RWPE2 (cell line): ENCODE data around the gene MAPK1.
"Not testable (repeated sequence)": the region's sequence is repeated elsewhere in the genome, so short reads cannot be mapped to it uniquely, and the experiment has no call there.

Source experiments
- ATAC-seq: fragments of 200-7000 bp; cut with Tn5 transposase; 3 replicates; pipeline ENCODE4 v1.9.1; 2021; ENCODE audit warnings: low read depth
- DNase-seq: peaks from one replicate; pipeline ENCODE4 v3.0.0-alpha.2; 2020; ENCODE audit warnings: low spot score
- H3K27ac ChIP-seq: fragments of 450-650 bp; 2 replicates; pipeline ENCODE4 v1.5.1; 2017; ENCODE audit warnings: mild to moderate bottlenecking; ENCODE audit not compliant: poor library complexity, severe bottlenecking
- H3K27me3 ChIP-seq: fragments of 250-450 bp; sonication (Bioruptor Pico); 2 replicates; pipeline ENCODE4 v1.5.1; 2021; ENCODE audit warnings: mild to moderate bottlenecking, moderate library complexity; ENCODE audit not compliant: insufficient read depth, poor library complexity, severe bottlenecking
- H3K36me3 ChIP-seq: fragments of 250-450 bp; sonication (Bioruptor Pico); 2 replicates; pipeline ENCODE4 v1.5.1; 2020; ENCODE audit warnings: low read depth, mild to moderate bottlenecking, moderate library complexity
- H3K4me1 ChIP-seq: fragments of 250-450 bp; sonication (Bioruptor Pico); 2 replicates; pipeline ENCODE4 v1.5.1; 2021; ENCODE audit warnings: mild to moderate bottlenecking, moderate library complexity; ENCODE audit not compliant: insufficient read depth, poor library complexity, severe bottlenecking
- H3K4me3 ChIP-seq: fragments of 250-450 bp; sonication (Bioruptor Pico); 2 replicates; pipeline ENCODE4 v1.5.1; 2021; ENCODE audit warnings: mild to moderate bottlenecking, moderate library complexity; ENCODE audit not compliant: severe bottlenecking
- H3K9me3 ChIP-seq: fragments of 250-450 bp; sonication (Bioruptor Pico); 2 replicates; pipeline ENCODE4 v1.5.1; 2021; ENCODE audit warnings: mild to moderate bottlenecking, moderate library complexity; ENCODE audit not compliant: severe bottlenecking
- CTCF ChIP-seq: fragments of 450-650 bp; IDR thresholded peaks from one replicate; pipeline ENCODE4 v1.5.1; 2017; ENCODE audit warnings: mild to moderate bottlenecking, moderate library complexity; ENCODE audit not compliant: poor library complexity, severe bottlenecking

MAPK1 gene

GRCh38 chr22:21731503-21731902 lies 135.9 kb downstream of the MAPK1 start:
- H3K9me3 ChIP-seq, result no peaks in the 10 kb centered on the region
- no peak overlapping the region for H3K4me3 ChIP-seq
- H3K4me1 ChIP-seq, result peaks cover 5% of the 10 kb centered on the region
- no peak for TF ChIP-seq CTCF
- H3K27me3 ChIP-seq, result no peaks in the 10 kb centered on the region
- DNase-seq (no peak), ATAC-seq (no peak)
- H3K36me3 ChIP-seq, result no peaks in the 10 kb centered on the region
- H3K27ac ChIP-seq, result no peak overlapping the region

GRCh38 chr22:21730535-21731308 lies 136.7 kb downstream of the MAPK1 start:
- H3K9me3 ChIP-seq, result no peaks in the 10 kb centered on the region
- H3K4me3 ChIP-seq, result no peak overlapping the region
- no peaks in the 10 kb centered on the region for H3K36me3 ChIP-seq
- peaks cover 5% of the 10 kb centered on the region for H3K4me1 ChIP-seq
- DNase-seq, result no peak
- ATAC-seq, result no peak
- no peak overlapping the region for H3K27ac ChIP-seq
- no peak for TF ChIP-seq CTCF
- no peaks in the 10 kb centered on the region for H3K27me3 ChIP-seq

- H3K4me1 ChIP-seq, H3K27ac ChIP-seq: not testable (repeated sequence)
Measured at GRCh38 chr22:21729184-21729583, 138.3 kb downstream of the MAPK1 start.

GRCh38 chr22:21728270-21728669 lies 139.2 kb downstream of the MAPK1 start:
- no peak for DNase-seq
- Histone ChIP-seq H3K36me3 (no peaks in the 10 kb centered on the region), H3K4me1 (no peaks in the 10 kb centered on the region), H3K27me3 (no peaks in the 10 kb centered on the region), H3K27ac (no peak overlapping the region), H3K9me3 (no peaks in the 10 kb centered on the region), H3K4me3 (no peak overlapping the region)
- TF ChIP-seq CTCF, result no peak
- no peak for ATAC-seq

More at GRCh38 chr22:21729184-21729583, 138.3 kb downstream of the MAPK1 start:
- not testable (repeated sequence) for H3K4me3 ChIP-seq, H3K27me3 ChIP-seq, ATAC-seq, H3K9me3 ChIP-seq, DNase-seq, H3K36me3 ChIP-seq

GRCh38 chr22:21727768-21728167 lies 139.7 kb downstream of the MAPK1 start:
- H3K9me3 ChIP-seq, result no peaks in the 10 kb centered on the region
- no peak overlapping the region for H3K27ac ChIP-seq
- no peaks in the 10 kb centered on the region for H3K36me3 ChIP-seq
- H3K4me1 ChIP-seq, result no peaks in the 10 kb centered on the region
- ATAC-seq, result no peak
- H3K27me3 ChIP-seq, result no peaks in the 10 kb centered on the region
- DNase-seq, result no peak
- TF ChIP-seq CTCF, result no peak
- no peak overlapping the region for H3K4me3 ChIP-seq
